SK-N-SH (cell line): ENCODE measurements around the gene ENPP7. TPM values are rescaled to one million over a fixed set of nuclear protein-coding genes. Genes with fewer than 3 reads are reported as not detected.
A peak's percentile ranks its signal among the peaks of the same experiment; 100 is the strongest.

Experiments used
- CTCF ChIA-PET: fragments of 300-600, 350-600 bp; formaldehyde crosslinking; extraction: SDS; loops from one replicate; lab custom pipeline; 2021; lab: Yijun Ruan, JAX
- POLR2A ChIA-PET: fragments of 350-600 bp; sonication (Branson Sonifier 250); formaldehyde crosslinking; extraction: SDS; loops from one replicate; lab custom pipeline; 2020; ENCODE audit warnings: antibody characterized with exemption, inconsistent platforms; lab: Yijun Ruan, JAX
- DNase-seq: peaks from one replicate; pipeline ENCODE4 v3.0.0; 2012
- H2AFZ ChIP-seq: fragments of 200-600 bp; sonication (generic); 2 replicates; pipeline ENCODE4 v1.8.1; 2016; ENCODE audit warnings: antibody characterized with exemption, mild to moderate bottlenecking, low read depth
- H3F3A ChIP-seq: fragments of 200-600 bp; sonication (generic); replicated peaks from 2 replicates; pipeline ENCODE3; 2016; ENCODE audit warnings: antibody characterized with exemption, mild to moderate bottlenecking; ENCODE audit not compliant: insufficient read depth
- H3K27ac ChIP-seq, 2 experiments: fragments of 200-500 bp in 1 of 2; fragments of 200-600 bp in 1 of 2; sonication (Bioruptor generic) in 1 of 2; sonication (generic), shearing (Covaris generic) in 1 of 2; 2 replicates each; pipeline versions ENCODE4 v1.5.1 to v1.6.1; 2014 to 2016; ENCODE audit warnings: low read depth in 2 of 2, inconsistent platforms in 1 of 2, low read length in 1 of 2, mild to moderate bottlenecking in 1 of 2, mixed read lengths in 1 of 2
- H3K27me3 ChIP-seq: fragments of 200-600 bp; sonication (generic), shearing (Covaris generic); 2 replicates; pipeline ENCODE4 v1.6.1; 2016; ENCODE audit warnings: mixed run types; ENCODE audit not compliant: insufficient read depth
- H3K36me3 ChIP-seq, 2 experiments: fragments of 200-500 bp in 1 of 2; fragments of 200-600 bp in 1 of 2; sonication (Bioruptor generic) in 1 of 2; sonication (generic) in 1 of 2; replicated peaks in 1 of 2; 2 replicates each; pipeline versions ENCODE3 to v1.5.1; 2014 to 2016; ENCODE audit warnings: low read length in 1 of 2, mild to moderate bottlenecking in 1 of 2; ENCODE audit not compliant: insufficient read depth in 2 of 2, control insufficient read depth in 1 of 2
- H3K4me1 ChIP-seq, 2 experiments: fragments of 200-500 bp in 1 of 2; fragments of 200-600 bp in 1 of 2; sonication (Bioruptor generic) in 1 of 2; sonication (generic), shearing (Covaris generic) in 1 of 2; 2 replicates each; pipeline versions ENCODE4 v1.5.1 to v1.6.1; 2014 to 2016; ENCODE audit warnings: low read depth in 1 of 2, low read length in 1 of 2, mixed run types in 1 of 2; ENCODE audit not compliant: insufficient read depth in 2 of 2, control insufficient read depth in 1 of 2
- H3K4me2 ChIP-seq: fragments of 200-600 bp; sonication (generic), shearing (Covaris generic); 2 replicates; pipeline ENCODE4 v1.6.1; 2017; ENCODE audit warnings: mixed run types
- H3K4me3 ChIP-seq, 2 experiments: fragments of 200-500 bp in 1 of 2; fragments of 200-600 bp in 1 of 2; sonication (Bioruptor generic) in 1 of 2; sonication (generic), shearing (Covaris generic) in 1 of 2; 2 replicates each; pipeline versions ENCODE4 v1.5.1 to v1.8.1; 2014 to 2016; ENCODE audit warnings: low read depth in 2 of 2, inconsistent platforms in 1 of 2, low read length in 1 of 2, mild to moderate bottlenecking in 1 of 2, mixed read lengths in 1 of 2, moderate library complexity in 1 of 2
- H3K79me2 ChIP-seq: fragments of 200-600 bp; sonication (generic); 2 replicates; pipeline ENCODE4 v1.8.1; 2017; ENCODE audit warnings: mild to moderate bottlenecking; ENCODE audit not compliant: insufficient read depth
- H3K9ac ChIP-seq: fragments of 200-600 bp; sonication (generic); 2 replicates; pipeline ENCODE4 v1.6.1; 2017; ENCODE audit warnings: mixed run types
- H3K9me2 ChIP-seq: fragments of 200-600 bp; sonication (generic); 2 replicates; pipeline ENCODE4 v1.6.1; 2017; ENCODE audit warnings: mixed run types
- H3K9me3 ChIP-seq: fragments of 200-600 bp; sonication (generic); 2 replicates; pipeline ENCODE4 v1.6.1; 2017; ENCODE audit warnings: mixed run types, mild to moderate bottlenecking, moderate library complexity
- H4K20me1 ChIP-seq: fragments of 200-600 bp; sonication (generic); 2 replicates; pipeline ENCODE4 v1.6.1; 2017; ENCODE audit warnings: mild to moderate bottlenecking, mixed run types; ENCODE audit not compliant: insufficient read depth
- ELF1 ChIP-seq: IDR thresholded peaks from 2 replicates; pipeline ENCODE4 v1.4.0; 2012
- EZH2phosphoT487 ChIP-seq: fragments of 200-600 bp; sonication (generic); IDR thresholded peaks from 2 replicates; pipeline ENCODE4 v1.6.1; 2017; ENCODE audit warnings: low read depth, mixed run types, mild to moderate bottlenecking, antibody characterized with exemption, moderate library complexity, borderline replicate concordance
- FOXJ3 ChIP-seq: sonication (generic); formaldehyde crosslinking; IDR thresholded peaks from 2 replicates; pipeline ENCODE4 v1.5.1; 2020; ENCODE audit warnings: mild to moderate bottlenecking, missing genetic modification reagents
- GABPA ChIP-seq: IDR thresholded peaks from 2 replicates; pipeline ENCODE4 v1.4.0; 2012; ENCODE audit warnings: low read depth, mild to moderate bottlenecking
- GATA2 ChIP-seq: sonication (generic); formaldehyde crosslinking; IDR thresholded peaks from 2 replicates; pipeline ENCODE4 v1.5.0; 2020; ENCODE audit warnings: mild to moderate bottlenecking, missing genetic modification reagents
- NRF1 ChIP-seq: IDR thresholded peaks from 2 replicates; pipeline ENCODE4 v1.6.1; 2012; ENCODE audit warnings: low read depth, mild to moderate bottlenecking, low read length
- POLR2AphosphoS5 ChIP-seq: IDR thresholded peaks from 2 replicates; pipeline ENCODE4 v1.6.1; 2012; ENCODE audit warnings: low read depth, low read length
- RAD21 ChIP-seq: IDR thresholded peaks from 2 replicates; pipeline ENCODE4 v1.6.1; 2012; ENCODE audit warnings: mild to moderate bottlenecking, low read length
- SIN3A ChIP-seq: IDR thresholded peaks from 2 replicates; pipeline ENCODE4 v1.6.1; 2012; ENCODE audit warnings: low read depth, mild to moderate bottlenecking, low read length, moderate library complexity, borderline replicate concordance
- SMC3 ChIP-seq: IDR thresholded peaks from 2 replicates; pipeline ENCODE4 v1.6.1; 2012; ENCODE audit warnings: low read depth, low read length, improper control_type of control experiment
- TCF12 ChIP-seq: IDR thresholded peaks from 2 replicates; pipeline ENCODE4 v1.4.0; 2012
- TEAD4 ChIP-seq: IDR thresholded peaks from 2 replicates; pipeline ENCODE4 v1.4.0; 2012; ENCODE audit warnings: mild to moderate bottlenecking, borderline replicate concordance; ENCODE audit not compliant: insufficient read depth
- YY1 ChIP-seq: IDR thresholded peaks from 2 replicates; pipeline ENCODE4 v1.4.0; 2012; ENCODE audit warnings: low read depth, mild to moderate bottlenecking
- WGBS: methylation state at CpG from one replicate; pipeline ENCODE4 v1.1.6; 2017; ENCODE audit warnings: low lambda C conversion rate; 5-methylcytosine and 5-hydroxymethylcytosine counted together
- polyA plus RNA-seq, 3 experiments: library from polyadenylated mRNA; depleted of rRNA; stranded (reverse); fragments of >200 nt; gene quantifications; 2 replicates each; pipeline ENCODE4 v1.2.3, GENCODE V29; 2012
- TF ChIP-seq, protein P1 (sequence below): IDR thresholded peaks from 2 replicates; pipeline ENCODE4; 2012
- TF ChIP-seq, protein P2 (sequence below): IDR thresholded peaks from 2 replicates; pipeline ENCODE4 v1.4.0; 2012; ENCODE audit warnings: low read depth

ENPP7 gene
- polyA plus RNA-seq, 1 of the 3 experiments (the other 2 are of a cell fraction), result not detected

DNA sequence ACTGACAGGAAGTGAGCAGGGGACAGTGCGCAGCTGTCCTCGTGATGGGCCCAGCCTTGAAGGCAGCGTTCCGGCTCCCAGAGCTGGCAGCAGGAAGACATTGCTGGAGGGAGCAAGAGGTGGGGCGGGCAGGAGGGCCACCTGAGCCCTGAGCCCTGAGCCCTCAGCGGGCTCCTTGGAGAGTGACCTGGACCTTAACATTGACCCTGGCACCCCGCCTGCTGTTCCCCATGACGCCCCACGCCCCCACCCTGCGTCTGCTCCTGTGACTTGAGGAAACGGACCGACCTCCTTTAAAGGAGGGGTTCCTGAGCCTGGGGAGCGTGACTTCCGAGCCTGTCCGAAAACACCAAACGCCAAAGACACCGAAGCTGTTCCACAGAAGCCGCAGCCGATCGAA, 25.1 kb upstream of the ENPP7 start:
- Histone ChIP-seq H3K9me2 (no peaks in the 10 kb centered on the region), H3K9ac (no peak overlapping the region), H2AFZ (no peak overlapping the region), H3K4me2 (no peak overlapping the region), H3K4me3 (no peak overlapping the region), H3F3A (no peaks in the 10 kb centered on the region), H4K20me1 (no peaks in the 10 kb centered on the region), H3K4me1 (no peaks in the 10 kb centered on the region), H3K27ac (no peak overlapping the region), H3K9me3 (no peaks in the 10 kb centered on the region), H3K36me3 (no peaks in the 10 kb centered on the region), H3K79me2 (no peaks in the 10 kb centered on the region), H3K27me3 (no peaks in the 10 kb centered on the region)
- ChIA-PET POLR2A (no interaction called here), CTCF (interaction anchor here (0.8 to 8.4 kb wide), 10 partner anchors 9 to 518 kb away, joined by 3 to 93 read pairs (median 4); no protein-coding TSS in a partner anchor)
- 80% methylated on average over 20 of the region's 20 CpGs for WGBS
- TF ChIP-seq, protein P1, sequence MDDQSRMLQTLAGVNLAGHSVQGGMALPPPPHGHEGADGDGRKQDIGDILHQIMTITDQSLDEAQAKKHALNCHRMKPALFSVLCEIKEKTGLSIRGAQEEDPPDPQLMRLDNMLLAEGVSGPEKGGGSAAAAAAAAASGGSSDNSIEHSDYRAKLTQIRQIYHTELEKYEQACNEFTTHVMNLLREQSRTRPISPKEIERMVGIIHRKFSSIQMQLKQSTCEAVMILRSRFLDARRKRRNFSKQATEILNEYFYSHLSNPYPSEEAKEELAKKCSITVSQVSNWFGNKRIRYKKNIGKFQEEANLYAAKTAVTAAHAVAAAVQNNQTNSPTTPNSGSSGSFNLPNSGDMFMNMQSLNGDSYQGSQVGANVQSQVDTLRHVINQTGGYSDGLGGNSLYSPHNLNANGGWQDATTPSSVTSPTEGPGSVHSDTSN, result no peak
- TF ChIP-seq, protein P2, sequence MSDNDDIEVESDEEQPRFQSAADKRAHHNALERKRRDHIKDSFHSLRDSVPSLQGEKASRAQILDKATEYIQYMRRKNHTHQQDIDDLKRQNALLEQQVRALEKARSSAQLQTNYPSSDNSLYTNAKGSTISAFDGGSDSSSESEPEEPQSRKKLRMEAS, result no peak
- TF ChIP-seq GABPA (no peak), FOXJ3 (CRISPR knock-in tag) (no peak), TCF12 (no peak), SIN3A (no peak), POLR2AphosphoS5 (no peak), ELF1 (no peak), TEAD4 (no peak), GATA2 (CRISPR knock-in tag) (no peak)
- DNase-seq, result no peak

DNA sequence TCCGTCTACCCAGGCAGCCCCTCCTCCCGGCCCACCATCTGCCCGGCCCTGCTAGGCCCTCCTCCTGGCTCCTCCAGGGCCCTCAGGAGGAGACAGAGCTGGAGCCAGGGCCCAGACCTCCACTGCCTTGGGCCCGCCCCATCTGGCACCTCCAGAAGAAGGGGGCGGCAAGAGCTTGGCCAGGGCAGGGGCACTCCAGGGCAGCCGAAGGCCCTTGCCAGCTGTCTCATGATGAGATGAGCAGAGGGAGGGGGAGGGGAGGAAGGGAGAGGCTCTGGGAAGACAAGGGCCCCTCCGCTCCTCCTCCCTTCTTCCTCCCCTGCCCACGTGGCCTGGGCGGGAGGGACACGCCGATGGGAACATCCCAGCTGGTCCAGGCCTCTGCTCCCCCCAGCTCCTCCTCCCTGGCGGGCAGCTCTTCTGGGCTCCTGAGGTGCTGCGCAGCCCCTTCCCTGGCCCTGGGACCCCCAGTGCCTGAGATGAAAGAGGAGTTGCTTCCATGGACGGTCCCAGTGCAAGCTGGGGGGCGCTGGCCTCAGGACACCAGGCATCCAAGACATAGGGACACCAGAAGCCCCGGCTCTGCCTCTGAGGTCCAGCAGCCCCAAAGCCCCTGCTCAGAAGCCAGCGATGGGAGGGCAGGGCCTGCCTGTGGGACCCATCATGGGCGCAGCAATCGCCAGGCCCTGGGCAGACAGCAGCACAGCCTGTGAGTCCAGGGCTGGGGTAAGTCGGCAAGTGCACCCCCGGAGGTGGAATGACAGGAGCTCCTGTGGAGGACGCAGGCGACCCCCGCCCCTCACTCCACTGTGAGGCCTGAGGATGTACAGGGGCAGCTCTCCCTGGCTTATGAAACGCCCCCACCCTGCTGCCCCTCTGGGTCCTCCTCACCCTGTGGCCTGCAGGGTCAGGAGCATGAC, 23.6 kb upstream of the ENPP7 start:
- Histone ChIP-seq H3K4me2 (no peak overlapping the region), H3K27ac (no peak overlapping the region)
- peak; percentile 48 for DNase-seq
- TF ChIP-seq RAD21 (no peak), EZH2phosphoT487 (no peak), NRF1 (no peak), SMC3 (no peak), YY1 (no peak)
- TF ChIP-seq, all 33 proteins: peak for 0
- CTCF ChIA-PET, result interaction anchor here (0.6 to 8.4 kb wide), 24 partner anchors 11 to 620 kb away, joined by 3 to 93 read pairs (median 4); no protein-coding TSS in a partner anchor
- Histone ChIP-seq H3K27me3 (no peaks in the 10 kb centered on the region), H3K4me1 (no peaks in the 10 kb centered on the region), H3K9me3 (no peaks in the 10 kb centered on the region), H4K20me1 (no peaks in the 10 kb centered on the region), H2AFZ (no peak overlapping the region), H3F3A (no peaks in the 10 kb centered on the region), H3K9me2 (no peaks in the 10 kb centered on the region), H3K79me2 (no peaks in the 10 kb centered on the region), H3K9ac (no peak overlapping the region), H3K36me3 (no peaks in the 10 kb centered on the region), H3K4me3 (no peak overlapping the region)
- 76% methylated on average over 18 of the region's 25 CpGs for WGBS
- POLR2A ChIA-PET, result no interaction called here
